GM18870 (cell line): ENCODE data around the gene PLCB4.

Source experiments
- ATAC-seq: cut with Tn5 transposase; IDR thresholded peaks from one replicate; pipeline ENCODE4 v1.9.1; 2021; ENCODE audit warnings: moderate library complexity; ENCODE audit not compliant: unreplicated experiment

Gene PLCB4

DNA sequence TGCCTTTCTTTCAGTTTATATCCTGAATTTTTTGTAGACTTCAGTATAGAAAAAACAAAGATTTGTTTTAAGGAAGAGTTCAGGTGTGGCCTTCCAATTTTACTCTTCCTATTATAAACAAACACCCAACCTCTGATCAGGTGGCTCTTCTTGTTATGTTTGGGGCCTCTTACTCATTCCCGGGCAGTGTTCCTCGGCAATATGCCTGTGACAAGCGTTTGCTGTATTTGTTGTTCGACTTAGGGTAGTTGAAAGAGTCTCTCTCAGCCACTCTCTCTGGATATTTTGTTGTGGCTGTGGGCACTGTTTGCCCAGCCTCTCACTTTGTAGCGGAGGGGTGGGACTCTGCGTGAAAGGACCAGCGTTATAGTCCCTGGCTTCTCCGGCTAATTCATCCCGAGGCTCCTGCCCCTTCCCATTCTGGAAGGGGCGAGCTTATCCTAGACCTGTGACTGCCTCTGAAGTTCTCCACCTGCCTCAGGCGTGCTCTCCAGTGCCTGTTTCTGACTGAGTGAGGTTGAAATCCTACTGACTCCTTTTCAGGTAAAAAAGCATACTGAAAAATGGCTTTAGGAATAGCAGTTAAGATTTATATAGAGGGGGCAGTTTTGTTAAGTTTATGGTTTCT lies 97.4 kb downstream of the PLCB4 start:
- no peak for ATAC-seq

DNA sequence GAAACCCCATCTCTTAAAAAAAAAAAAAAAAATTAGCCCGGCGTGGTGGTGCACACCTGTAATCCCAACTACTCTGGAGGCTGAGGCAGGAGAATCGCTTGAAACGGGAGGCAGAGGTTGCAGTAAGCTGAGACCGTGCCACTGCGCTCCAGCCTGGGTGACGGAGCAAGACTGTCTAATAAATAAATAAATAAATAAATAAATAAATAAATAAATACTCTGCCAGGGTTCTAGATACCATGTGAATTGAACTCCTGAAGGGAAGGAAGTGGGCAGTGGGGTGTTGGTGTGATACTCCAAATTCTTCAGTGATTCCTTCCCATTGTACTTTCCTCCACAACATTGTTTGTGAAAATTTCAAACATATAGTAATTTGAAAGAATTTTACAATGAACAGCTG lies 100.5 kb downstream of the PLCB4 start:
- no peak for ATAC-seq

GRCh38 chr20:9172851-9173250 lies 104.0 kb downstream of the PLCB4 start:
- ATAC-seq: no peak

- no peak for ATAC-seq
Observed at GRCh38 chr20:9177278-9177677, 108.4 kb downstream of the PLCB4 start.

GRCh38 chr20:9179193-9179802 lies 110.4 kb downstream of the PLCB4 start:
- ATAC-seq: no peak

- no peak for ATAC-seq
Observed at GRCh38 chr20:9179867-9180266, 111.0 kb downstream of the PLCB4 start.

- no peak for ATAC-seq
Observed at GRCh38 chr20:9180481-9181257, 111.8 kb downstream of the PLCB4 start.

DNA sequence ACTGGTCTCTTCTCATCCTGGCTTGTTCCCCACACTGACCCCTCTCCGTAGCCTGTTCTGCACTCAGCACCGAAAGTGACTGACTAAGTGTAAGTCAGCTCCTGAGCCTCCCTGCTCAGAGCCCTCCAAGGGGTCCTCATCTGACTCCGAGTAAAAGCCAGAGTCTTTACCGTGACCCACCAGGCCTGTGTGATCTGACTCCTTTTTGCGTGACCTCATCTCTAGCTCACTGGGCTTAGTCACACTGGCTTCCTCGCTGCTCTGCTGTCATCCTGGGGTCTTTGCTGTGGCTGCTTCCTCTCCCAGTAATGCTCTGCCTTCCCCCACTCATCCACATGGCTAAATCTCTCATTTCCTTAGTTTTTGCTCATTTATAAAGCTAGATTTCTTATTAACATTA lies 116.6 kb downstream of the PLCB4 start:
- ATAC-seq: no peak

GRCh38 chr20:9186396-9186795 lies 117.5 kb downstream of the PLCB4 start:
- ATAC-seq: no peak

DNA sequence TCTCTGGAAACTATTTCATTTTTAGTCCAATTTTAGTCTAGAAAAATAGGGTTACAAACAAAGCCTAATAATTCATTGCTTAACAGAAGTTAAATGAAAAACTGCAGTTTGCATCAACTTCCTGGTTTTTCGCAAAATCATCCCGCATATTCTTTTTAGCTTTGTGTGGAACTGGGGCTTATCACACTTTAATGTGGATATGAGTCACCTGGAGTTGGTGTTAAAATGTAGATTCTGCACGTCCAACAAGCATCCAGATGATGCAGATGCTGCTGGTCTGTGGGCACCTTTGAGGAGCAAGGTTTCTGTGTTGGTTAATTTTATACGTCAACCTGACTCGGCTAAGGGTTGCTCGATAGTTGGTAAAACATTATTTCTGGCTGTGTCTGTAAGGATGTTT lies 126.1 kb downstream of the PLCB4 start:
- no peak for ATAC-seq

GRCh38 chr20:9196110-9196509 lies 127.2 kb downstream of the PLCB4 start:
- no peak for ATAC-seq

DNA sequence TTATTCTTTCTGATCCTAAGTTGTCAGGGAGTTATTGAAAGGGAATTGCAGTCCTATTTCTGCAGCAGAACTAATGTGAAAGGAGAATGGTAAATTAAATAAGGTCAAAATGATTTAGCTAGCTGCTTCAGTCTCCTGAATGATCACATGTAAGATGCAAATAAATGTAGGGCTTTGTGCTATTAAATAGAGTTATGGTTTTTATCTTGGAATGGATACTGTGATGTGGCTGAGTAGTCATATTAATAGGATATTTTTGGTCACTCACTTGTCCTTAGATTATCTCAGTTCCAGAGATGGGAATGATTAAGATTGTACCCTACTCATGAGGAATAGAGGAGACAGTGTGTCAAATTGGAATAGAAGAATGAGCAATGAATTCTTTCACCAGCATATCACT lies 129.6 kb downstream of the PLCB4 start:
- ATAC-seq: no peak

GRCh38 chr20:9200196-9200595 lies 131.3 kb downstream of the PLCB4 start:
- no peak for ATAC-seq

GRCh38 chr20:9200620-9201019 lies 131.7 kb downstream of the PLCB4 start:
- ATAC-seq: no peak

DNA sequence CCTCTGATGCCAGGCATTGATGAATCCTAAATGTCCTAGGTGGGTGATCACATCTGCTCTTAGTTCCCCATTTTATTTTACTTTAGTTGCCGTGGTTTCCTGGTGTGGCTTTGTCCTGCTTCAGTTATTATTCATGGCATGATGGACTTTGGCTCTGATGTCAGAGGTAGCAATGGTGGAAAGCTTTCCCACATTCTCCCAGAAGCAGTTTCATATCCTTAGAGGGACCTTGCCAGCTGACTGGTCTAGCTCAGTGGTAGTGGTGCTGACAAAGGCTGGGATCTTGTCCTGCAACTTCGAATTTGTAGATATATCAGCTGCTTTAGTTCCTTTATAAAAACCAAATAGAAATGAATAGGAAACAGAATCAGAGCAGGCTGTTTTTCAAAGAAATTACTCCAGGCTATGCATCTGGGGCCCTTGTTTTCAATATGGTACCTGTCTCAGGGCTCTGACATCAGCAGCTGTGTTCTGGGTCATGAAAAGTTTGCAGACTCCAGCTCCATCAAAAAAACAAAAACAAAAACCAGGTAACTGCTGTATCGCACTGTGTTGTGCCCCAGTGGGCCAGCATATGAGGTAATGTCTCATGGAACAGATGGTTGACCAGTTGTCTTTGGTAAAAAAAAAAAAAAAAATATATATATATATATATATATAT lies 133.7 kb downstream of the PLCB4 start:
- no peak for ATAC-seq

DNA sequence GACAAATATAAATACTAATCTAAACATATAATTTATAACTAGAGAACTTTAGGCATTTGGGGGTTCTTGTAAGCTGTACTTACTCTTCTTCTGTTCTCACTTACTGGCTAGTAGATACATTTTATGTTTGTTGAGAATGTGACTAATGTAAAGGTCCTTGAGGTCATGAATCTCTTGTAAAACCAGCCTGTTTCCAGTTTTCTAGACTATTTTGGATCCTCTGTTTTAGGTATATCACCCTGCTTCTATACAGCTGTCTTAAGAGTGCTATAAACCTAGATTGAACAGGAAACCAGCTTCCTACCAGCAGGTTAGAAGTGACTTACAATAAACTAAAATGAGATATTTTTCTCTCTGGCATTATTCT lies 134.2 kb downstream of the PLCB4 start:
- no peak for ATAC-seq

- no peak for ATAC-seq
Observed at GRCh38 chr20:9204979-9205378, 136.1 kb downstream of the PLCB4 start.

GRCh38 chr20:9206486-9206885 lies 137.6 kb downstream of the PLCB4 start:
- ATAC-seq: no peak

- ATAC-seq: no peak
Observed at GRCh38 chr20:9207253-9207652, 138.4 kb downstream of the PLCB4 start.

DNA sequence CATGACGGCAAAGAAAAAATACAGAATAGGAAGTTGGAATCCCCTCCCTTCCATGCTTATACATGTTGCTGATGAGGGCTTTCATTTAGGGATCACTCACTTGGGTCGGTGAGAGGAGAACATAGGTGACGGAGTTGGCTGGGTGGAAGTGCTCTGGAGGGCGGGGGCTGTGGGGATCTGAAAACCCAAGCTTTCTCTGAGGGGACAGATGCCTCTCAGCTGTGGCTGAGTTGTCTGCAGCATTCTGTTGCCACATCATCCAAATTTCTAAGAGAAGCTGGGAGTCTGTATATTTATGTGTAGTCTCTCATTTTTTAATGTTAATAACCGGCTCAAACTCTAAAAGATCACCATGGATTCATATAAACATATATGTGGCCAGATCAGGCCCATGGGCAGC lies 141.5 kb downstream of the PLCB4 start:
- no peak for ATAC-seq

DNA sequence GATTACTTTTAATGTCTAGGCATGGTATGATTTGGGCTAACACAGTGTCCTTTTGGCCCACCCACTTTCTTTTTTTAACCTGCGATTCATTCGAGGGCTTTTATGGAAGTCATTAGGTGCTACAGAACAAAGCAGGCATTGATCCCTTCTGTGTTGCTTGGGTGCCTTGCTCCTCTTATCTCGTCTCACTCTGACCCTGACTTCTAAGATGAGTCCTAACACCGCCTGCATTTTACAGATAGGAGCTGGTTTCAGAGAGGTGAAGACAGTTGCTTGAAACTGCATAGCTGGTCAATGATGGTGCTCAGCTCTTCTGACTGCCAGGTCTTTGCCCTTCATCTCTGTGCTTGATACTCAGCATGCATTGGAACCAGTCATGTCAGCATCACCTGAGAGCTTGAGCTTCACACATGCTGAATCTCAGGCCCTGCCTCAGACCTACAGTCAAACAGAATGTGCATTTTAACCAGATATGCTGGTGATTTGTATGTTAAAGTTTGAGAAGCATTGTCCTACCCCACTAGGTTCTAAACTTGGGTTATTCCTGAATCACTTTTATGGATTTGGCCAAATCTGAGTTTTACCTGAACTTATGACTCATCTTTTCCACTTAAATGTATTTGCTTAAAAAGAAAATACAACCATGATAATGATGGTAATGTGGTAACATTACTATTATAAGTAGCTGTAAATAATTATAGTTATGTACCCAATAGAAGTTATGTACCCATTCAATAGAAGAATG lies 142.3 kb downstream of the PLCB4 start:
- ATAC-seq: no peak
